PFSK-1 (cell line): Measurements from ENCODE around the gene GPR55.

Experiments
- FOXP2 ChIP-seq: optimal IDR thresholded peaks from 2 replicates; pipeline ENCODE3; 2011; ENCODE audit warnings: borderline replicate concordance, control low read depth, inconsistent platforms; ENCODE audit not compliant: insufficient read depth; ENCODE audit errors: extremely low read length, extremely low read depth
- POLR2AphosphoS5 ChIP-seq: IDR thresholded peaks from 2 replicates; pipeline ENCODE4 v1.6.1; 2012; ENCODE audit warnings: low read depth, mild to moderate bottlenecking, control low read depth, low read length, moderate library complexity
- REST ChIP-seq, 2 experiments: IDR thresholded peaks; 2 replicates each; pipeline versions ENCODE4 v1.6.1 to v1.8.0; 2011 to 2012; ENCODE audit warnings: low read depth in 2 of 2, low read length in 2 of 2, control low read depth in 1 of 2, inconsistent platforms in 1 of 2, mild to moderate bottlenecking in 1 of 2, moderate library complexity in 1 of 2; ENCODE audit not compliant: insufficient read depth in 1 of 2
- SIN3A ChIP-seq: IDR thresholded peaks from 2 replicates; pipeline ENCODE4 v1.6.1; 2012; ENCODE audit warnings: mild to moderate bottlenecking, low read length, moderate library complexity, borderline replicate concordance; ENCODE audit not compliant: insufficient read depth
- TAF1 ChIP-seq: IDR thresholded peaks from 2 replicates; pipeline ENCODE4 v1.6.1; 2012; ENCODE audit warnings: low read length, control low read depth, borderline replicate concordance; ENCODE audit not compliant: insufficient read depth

GPR55 gene

GRCh38 chr2:230952226-230952956 is 27.3 kb upstream of the GPR55 start:
- TF ChIP-seq SIN3A (no peak), POLR2AphosphoS5 (no peak)

DNA sequence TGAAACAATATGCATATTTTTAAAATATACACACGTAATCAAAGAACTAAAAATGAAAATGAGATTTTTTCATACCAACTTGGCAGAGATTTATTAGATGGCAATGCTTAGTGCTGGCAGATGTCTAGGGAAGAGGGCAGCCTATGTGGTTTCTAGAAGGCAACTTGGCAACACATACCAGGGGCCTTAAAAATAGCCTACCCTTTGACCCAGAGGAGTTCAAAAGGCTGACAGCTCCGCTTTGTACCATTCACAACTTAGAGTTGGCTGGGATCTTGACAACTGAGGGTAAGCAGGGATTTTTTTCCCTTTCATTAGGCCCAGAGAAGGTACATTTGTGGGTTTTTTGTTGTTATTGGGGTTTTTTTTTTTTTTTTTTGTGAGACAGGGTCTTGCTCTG is 26.4 kb upstream of the GPR55 start:
- TF ChIP-seq POLR2AphosphoS5 = no peak
- no peak for TF ChIP-seq TAF1
- TF ChIP-seq SIN3A = no peak

- no peak for TF ChIP-seq SIN3A
- TF ChIP-seq REST (IDR thresholded peaks at IDR 0.05; ENCODE audit: insufficient read depth in 1 of 2, low read depth in 2 of 2, low read length in 2 of 2) = no peak
- TF ChIP-seq TAF1 = no peak
- no peak for TF ChIP-seq FOXP2
- no peak for TF ChIP-seq POLR2AphosphoS5
Observed at GRCh38 chr2:230950874-230951339, 25.9 kb upstream of the GPR55 start.

- TF ChIP-seq POLR2AphosphoS5 (no peak), FOXP2 (no peak), SIN3A (no peak), REST (IDR thresholded peaks at IDR 0.05; ENCODE audit: insufficient read depth in 1 of 2, low read depth in 2 of 2, low read length in 2 of 2) (no peak), TAF1 (no peak)
Observed at GRCh38 chr2:230949966-230950873, 25.2 kb upstream of the GPR55 start.

DNA sequence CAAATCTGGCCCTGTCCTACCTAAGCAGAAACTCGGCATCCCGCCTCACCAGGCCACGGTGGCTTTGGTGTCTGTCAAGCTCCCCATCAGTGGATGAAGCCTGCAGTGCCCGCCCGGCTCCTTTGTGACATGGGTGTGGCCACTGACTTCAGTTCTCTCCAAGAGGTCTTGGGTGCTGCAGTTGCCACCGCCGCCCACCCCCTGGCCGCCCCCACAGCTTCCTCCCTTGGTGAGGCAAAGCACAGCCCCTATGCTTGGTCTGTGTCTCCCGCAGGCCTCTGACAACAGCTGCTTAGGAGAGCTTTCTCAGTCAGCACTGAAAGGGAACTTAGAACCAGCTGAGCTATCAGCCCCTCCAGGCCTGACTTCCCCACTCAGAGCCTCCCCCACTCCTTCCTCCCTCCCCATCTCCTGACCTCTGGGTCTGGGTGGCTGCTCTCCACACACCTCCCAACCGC is 22.9 kb upstream of the GPR55 start:
- TF ChIP-seq SIN3A = no peak
- no peak for TF ChIP-seq POLR2AphosphoS5
- no peak for TF ChIP-seq REST (IDR thresholded peaks at IDR 0.05; ENCODE audit: insufficient read depth in 1 of 2, low read depth in 2 of 2, low read length in 2 of 2)
- no peak for TF ChIP-seq FOXP2
- TF ChIP-seq TAF1 = no peak

DNA sequence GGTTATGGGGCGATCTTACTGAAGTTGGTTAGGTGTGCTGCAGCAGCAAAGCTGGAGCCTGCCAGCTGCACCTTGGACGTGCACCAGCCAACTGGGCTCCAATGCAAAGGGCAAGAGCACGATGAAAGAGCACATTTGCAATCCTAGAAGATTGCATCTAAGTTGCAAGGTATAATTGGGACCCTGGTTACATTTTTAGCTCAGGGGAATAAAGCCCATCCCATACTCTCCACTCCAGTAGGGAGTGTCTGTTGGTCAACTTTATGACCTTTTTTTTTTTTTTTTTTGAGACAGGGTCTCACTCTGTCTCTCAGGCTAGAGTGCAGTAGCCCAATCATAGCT is 22.2 kb upstream of the GPR55 start:
- TF ChIP-seq SIN3A (no peak), POLR2AphosphoS5 (no peak), REST (IDR thresholded peaks at IDR 0.05; ENCODE audit: insufficient read depth in 1 of 2, low read depth in 2 of 2, low read length in 2 of 2) (no peak), FOXP2 (no peak), TAF1 (no peak)
